GM12874 (cell line): ENCODE measurements around the gene SUN5.

ENCODE experiments used
- TF ChIP-seq, protein P1 (sequence below): IDR thresholded peaks from 2 replicates; pipeline ENCODE4 v1.5.1; 2011; ENCODE audit warnings: low read depth, mild to moderate bottlenecking, control low read depth, low read length, moderate library complexity; ENCODE audit not compliant: insufficient read depth

SUN5 gene

DNA sequence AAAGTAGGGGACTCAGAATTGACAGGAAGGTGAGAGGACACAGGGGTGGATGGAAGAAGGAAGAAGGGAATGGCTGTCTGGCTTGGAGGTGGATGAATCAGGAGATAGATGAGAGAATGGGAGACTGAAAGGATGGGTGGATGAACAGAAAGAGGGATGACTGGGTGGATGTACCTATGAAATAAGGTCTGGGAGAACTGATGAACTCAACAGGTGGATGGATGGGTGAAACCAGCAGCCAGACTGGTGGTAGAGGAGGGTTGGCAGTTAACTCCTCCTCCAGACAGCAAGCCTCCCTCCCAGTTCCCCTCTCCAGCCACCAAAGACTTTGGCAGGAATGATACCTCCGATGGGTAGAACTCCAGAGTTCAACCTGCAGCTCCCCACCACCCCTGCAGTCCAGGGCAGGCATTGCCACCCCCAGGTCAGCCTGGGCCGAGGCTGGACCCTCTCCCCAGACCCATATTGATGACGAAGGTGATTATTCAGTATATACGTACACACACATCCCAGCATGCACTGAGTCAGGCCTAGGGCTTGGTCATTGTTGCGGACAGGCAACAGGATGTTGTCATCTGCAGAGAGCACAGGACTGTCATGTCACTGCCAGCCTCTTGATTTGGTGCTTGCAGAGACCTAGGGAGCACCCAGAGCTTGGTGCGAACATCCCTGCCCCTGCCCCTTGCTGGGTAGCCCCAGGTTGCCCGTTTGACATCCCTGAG, 2.0 kb downstream of the SUN5 start:
- TF ChIP-seq, protein P1, sequence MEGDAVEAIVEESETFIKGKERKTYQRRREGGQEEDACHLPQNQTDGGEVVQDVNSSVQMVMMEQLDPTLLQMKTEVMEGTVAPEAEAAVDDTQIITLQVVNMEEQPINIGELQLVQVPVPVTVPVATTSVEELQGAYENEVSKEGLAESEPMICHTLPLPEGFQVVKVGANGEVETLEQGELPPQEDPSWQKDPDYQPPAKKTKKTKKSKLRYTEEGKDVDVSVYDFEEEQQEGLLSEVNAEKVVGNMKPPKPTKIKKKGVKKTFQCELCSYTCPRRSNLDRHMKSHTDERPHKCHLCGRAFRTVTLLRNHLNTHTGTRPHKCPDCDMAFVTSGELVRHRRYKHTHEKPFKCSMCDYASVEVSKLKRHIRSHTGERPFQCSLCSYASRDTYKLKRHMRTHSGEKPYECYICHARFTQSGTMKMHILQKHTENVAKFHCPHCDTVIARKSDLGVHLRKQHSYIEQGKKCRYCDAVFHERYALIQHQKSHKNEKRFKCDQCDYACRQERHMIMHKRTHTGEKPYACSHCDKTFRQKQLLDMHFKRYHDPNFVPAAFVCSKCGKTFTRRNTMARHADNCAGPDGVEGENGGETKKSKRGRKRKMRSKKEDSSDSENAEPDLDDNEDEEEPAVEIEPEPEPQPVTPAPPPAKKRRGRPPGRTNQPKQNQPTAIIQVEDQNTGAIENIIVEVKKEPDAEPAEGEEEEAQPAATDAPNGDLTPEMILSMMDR: no peak

DNA sequence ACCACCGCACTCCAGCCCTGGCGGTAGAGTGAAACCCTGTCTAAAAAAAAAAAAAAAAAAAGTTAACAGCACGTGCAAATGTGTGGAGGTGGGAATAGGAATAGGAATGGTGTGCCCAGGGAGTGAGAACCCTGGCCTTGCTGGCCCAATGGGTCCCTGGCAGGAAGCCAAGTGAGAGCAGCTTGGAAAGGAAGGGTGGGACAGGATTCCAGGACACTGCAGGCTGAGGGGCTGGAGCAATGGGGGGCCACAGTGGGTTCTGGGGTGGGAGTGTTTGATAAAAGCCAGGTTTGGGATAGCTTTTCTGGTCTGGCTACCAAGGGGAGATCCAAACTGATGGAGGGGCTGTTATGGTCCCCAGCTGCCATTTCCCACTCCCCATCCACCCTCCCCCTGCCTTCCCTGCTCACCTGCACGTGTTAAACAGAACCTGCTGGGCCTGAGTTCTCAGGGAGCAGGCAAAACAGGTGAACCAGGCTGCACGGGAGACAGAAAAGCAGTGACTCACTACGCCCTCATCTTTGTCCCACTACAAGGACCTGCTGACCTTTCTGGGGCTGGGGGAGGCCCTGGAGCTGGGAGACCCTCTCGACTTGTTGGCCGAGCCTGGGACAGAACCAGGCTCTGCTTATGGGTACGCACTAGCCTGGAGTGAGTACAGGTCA, 3.3 kb downstream of the SUN5 start:
- TF ChIP-seq, protein P1: no peak

DNA sequence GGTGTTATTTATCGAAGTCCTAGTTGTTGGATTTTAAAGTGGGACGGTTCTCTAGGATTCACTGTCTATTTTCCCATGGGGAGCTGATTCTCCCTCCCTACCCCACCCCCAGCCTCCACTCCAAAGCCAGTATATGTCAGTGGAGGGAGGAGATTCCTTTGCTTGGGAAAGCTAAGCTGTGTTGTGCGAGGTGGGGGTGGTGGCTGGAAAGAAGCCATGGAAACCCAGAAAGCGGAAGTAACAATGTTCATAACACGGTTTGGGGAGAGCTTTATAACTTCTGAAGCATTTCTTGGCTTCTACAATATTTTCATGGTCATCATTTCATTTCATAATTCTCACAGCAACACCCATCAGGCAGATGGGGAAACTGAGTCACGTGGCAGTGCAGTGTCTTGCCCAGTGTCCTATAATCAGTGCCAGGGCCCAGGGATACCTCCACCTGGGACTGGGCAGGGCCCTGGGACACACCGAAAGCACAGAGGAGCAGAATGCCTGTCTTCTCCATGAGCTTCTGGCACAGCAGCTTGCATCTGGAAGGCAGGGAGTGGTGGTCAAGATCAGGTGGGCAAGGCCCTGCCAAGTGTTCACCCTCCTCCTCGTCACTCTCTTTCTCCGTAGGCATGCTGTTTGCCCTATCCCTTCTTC, 4.5 kb downstream of the SUN5 start:
- TF ChIP-seq, protein P1: no peak

DNA sequence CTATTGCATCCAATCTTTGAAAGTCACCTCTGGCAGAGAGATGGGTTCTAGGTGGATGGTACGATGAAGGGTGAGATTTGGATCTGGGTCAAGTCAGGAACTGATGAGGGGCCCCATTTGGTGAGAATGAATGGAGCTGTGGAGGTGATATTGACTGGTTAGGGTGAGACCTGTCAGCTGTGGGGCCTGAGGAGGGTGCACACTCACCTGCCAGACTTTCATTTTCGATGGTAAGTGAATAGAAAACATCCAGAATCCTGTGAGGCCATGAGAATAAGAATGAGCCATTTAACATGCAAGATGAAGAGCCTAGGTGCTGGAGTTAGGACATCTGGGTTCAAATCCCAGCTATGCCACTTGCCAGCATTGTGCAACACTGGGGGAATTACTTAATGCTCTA, 6.8 kb downstream of the SUN5 start:
- TF ChIP-seq, protein P1: no peak

DNA sequence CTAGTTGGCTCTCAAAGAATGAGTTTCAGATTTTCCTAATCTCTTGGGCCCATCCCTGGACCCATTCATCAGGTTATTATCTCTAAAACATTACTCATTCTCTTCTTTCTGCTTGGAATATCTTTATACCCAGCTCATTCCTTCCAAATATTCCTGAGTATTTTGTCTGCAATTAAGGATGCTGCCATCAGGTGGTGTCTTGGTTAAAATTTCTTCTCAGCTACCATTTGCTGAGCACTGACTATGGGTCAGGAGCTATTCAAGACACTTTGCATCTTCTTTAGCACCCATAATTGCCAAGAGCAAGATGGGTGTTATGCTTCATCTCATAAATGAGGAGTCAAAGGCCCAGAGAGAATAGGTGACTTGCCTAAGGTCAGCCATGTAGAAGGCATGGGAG, 8.4 kb downstream of the SUN5 start:
- TF ChIP-seq, protein P1: no peak

DNA sequence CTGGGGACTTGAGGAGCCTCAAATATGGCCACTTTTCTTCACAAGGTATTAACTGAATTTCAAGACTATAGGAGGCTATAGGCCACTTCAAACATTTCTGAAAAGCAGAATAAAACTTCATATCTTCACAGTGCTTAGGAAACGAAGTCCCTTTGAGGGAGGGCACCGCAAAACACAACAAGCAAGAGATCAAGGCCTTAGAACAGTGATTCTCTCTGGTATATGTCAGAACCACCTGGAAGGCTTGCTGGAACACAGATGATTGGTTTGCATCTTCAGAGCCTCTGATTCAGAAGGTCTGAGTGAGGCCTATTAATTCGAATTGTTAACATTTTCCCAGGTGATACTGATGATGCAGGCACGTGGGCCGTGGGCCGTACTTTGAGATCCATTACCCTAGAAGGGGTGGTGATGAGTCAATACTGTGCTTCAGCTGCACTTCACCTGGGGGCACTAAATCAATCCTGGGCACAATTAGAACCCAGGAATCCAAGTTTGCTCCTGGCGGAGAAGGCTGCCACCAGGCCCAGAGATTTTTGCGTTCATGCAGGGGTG, 10.7 kb downstream of the SUN5 start:
- TF ChIP-seq, protein P1: no peak

DNA sequence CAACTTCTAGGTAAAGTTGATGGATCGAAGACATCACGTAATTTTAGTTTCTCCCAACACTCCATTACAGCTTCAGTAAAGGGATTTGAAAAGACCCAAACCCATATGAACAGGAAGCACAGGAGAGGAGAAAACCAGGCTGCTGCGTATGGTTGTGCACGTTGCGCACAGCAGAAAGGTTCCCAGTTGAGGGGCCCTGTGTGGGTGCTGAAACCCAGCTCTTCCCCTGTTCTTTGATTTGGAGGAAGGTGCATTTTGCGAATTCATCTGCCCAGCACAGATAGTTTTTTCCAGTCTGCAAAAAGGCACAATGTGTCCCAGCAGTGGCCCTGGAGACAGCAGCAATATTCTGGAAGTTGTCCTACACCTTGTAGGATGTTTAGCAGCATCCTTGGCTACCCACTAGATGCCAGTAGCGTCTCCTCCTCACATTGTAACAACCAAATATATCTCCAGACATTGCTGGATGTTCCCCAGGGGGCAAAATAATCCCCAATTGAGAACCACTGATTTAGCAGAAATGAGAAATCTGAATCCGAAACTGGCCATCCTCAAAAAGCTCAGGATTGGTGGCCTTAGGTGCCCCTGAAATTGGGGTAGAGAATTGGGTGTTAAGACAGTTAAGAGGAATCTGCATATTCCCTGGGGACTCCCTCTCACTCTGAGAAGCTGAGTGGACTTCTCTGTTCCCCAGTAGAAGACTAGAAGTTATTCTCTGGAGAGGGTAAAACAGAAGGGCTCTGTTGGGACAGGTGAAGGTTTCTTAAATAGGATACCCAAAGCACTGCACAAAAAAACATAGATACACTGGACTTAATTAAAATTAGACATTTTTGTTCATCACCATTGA, 12.2 kb downstream of the SUN5 start:
- TF ChIP-seq, protein P1: no peak
